ENCODE data around the gene PRDM2.
"Not testable (repeated sequence)": the region's sequence is repeated elsewhere in the genome, so short reads cannot be mapped to it uniquely, and the experiment has no call there.

PRDM2 gene

GRCh38 chr1:13699510-13699909 lies 478 bp upstream of the PRDM2 start:
- no peak for DNase-seq (ENCODE audit: low read depth)

GRCh38 chr1:13700521-13701270 lies 708 bp downstream of the PRDM2 start:
- no peak for DNase-seq (ENCODE audit: low read depth)

DNA sequence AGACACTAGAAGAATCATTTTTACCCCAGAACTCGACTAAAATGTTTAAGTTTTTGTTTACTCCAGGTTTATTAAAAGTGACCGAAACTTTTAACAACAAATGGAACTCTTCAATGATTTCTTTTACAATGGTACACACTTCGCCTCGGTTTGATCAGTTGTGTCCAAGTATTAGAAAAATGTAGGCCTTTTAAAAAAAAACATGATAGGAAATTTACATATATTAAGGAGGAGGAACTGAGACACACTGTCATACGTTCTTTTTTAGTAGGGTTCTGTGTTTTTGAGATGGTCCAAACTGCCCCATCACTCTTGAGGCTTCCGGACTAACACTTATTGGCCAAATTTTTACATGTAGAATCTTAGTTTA lies 1.3 kb downstream of the PRDM2 start:
- no peak for DNase-seq (ENCODE audit: low read depth)

GRCh38 chr1:13702425-13703127 lies 2.6 kb downstream of the PRDM2 start:
- no peak for DNase-seq (ENCODE audit: low read depth)

DNA sequence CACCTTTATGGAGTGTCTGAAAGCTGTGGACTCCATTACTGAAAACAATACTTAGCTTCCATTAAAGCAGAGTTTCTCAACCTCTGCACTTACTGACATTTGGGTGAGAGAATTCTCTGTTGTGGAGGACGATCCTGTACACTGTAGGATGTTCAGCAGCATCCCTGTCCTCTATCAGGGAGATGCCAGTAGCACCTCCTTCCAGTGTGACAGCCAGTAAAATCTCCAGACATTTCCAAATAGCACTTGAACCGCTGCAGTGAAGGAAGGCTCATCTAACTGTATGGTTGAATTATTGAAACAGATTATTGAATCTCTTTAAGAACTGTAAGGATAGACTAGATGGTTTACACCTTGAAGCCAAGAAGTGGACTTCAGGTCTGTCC lies 3.1 kb downstream of the PRDM2 start:
- DNase-seq (ENCODE audit: low read depth) = no peak

DNA sequence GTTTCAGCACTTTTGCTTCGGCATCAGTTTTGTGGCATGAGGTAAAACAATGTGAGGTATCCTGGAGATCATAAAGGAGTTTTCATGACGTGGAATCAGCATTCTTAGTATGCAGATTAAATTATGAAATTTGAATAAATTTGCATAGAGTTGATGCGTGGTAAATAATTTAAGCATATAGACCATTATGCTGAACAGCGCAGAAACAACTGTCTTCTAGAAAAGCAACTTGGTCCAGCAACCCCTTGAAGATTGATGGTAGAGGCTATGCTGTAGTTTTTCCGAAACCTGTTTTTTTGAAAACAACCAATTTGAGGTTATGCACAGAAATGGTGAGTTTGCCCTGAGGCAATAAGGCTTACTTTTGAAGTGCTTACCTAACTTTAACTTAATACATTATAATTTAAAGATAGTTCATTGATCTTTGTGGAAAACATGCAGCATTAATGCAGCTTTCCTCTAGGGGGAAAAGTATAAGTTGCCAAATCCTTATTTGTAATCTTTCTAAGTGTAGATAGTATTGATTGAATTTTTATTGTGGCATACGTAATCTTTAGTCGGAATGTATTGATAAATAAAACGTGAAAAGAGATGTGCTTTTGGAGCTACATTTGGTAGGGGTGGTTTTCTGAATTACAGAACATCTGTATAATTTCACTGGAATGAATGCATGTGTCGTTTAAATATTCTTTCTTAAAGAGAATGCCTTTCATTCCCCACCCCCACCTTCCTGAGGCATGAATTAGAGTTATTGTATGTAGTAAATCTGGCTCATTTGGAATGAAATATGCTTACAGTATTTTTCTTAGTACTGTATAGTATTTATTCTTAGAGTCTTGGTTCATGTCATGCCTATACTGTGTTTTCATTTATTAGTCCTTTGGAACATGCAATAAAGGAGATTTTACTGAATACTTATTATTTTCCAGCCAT lies 3.8 kb downstream of the PRDM2 start:
- DNase-seq (ENCODE audit: low read depth) = no peak

DNA sequence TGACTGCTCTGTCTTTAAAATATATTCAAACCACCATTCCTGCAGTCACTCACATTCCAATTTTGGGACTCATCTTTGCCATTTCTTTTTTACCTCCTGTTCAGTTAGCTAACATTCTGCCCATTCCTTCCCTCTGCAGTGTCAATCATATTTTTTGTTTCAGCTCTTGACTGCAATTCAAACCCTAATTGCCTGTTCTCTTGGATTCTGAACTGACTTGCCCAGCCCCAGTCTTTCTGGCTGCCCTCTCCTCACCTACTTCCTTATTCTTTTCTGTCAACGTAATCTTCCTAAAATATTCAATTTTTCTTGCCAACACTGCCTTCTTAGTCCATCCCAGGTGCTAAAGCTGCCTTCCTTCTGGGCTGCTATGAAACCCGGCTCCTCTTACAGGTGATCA lies 6.1 kb downstream of the PRDM2 start:
- no peak for DNase-seq (ENCODE audit: low read depth)

DNA sequence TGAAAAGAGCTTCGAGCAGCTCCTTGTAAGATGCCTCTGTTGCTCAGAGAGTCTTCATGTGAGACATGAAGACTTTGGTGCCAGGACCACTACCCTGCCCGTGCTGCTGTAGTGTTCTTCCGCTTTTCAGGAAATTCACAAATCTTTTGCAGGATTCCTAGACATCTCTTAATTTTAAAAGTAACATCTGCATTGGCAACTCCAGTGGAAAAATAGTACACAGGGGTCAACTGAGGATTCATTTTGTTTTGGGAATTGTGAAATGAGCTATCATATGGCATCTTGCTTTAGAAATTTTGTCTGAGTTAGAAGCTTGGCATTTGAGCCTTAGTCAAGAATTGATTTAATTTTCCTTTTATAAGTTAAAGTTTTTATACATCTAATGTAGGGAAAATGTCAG lies 7.2 kb downstream of the PRDM2 start:
- no peak for DNase-seq (ENCODE audit: low read depth)

DNA sequence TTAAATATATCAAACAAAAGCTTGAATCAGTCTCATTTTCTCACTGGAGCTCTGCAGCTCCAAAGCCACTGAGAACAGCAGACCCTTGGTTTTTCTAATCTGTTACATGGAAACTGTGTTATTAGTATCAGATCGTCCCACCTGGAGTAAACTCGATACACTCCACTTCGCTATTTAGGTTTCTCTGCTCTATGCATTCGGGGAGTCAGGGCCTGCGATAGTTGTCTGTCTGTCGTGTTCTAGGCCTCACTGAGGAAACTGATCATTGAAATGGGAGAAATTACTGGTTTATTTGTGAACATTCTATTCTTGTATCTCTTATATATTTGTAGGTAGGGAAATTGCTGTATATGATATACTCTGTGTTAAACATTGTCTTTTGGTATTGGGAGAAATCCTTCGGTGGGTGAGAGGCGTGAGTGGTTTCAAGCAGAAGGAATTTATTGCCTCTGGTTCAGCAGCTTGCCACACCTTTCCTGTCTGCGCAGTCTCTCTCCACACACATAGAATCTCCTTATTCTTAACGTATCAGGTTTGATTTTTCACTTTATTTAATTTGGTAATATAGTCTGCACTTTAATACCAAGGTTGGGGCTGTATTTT lies 8.5 kb downstream of the PRDM2 start:
- DNase-seq (ENCODE audit: low read depth) = no peak

- no peak for DNase-seq (ENCODE audit: low read depth)
These were observed 10.1 kb downstream of the PRDM2 start for GRCh38 chr1:13710086-13710485.

- DNase-seq (ENCODE audit: low read depth) = no peak
These were observed 14.9 kb downstream of the PRDM2 start for GRCh38 chr1:13714851-13715250.

DNA sequence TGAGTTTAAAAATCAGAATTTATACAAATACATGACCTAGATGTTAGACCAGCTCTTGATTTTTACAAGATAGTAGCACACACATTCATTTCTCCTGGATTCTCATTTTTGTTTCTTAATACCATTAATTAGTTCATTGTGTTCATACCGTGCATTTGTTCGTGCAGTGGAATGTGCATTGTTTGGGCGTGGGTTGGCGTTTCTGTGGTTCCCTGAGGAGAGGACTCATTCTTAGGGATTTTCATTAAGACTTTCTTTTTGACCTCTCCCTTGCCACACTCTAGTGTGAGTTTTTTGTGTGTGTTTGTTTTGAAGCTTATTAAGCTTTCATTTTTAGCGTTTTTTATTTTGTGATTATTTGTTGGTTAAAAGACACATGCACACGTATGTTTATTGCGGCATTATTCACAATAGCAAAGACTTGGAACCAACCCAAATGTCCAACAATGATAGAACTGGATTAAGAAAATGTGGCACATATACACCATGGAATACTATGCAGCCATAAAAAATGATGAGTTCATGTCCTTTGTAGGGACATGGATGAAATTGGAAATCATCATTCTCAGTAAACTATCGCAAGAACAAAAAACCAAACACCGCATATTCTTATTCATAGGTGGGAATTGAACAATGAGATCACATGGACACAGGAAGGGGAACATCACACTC lies 15.8 kb downstream of the PRDM2 start:
- not testable (repeated sequence) for DNase-seq (ENCODE audit: low read depth)

DNA sequence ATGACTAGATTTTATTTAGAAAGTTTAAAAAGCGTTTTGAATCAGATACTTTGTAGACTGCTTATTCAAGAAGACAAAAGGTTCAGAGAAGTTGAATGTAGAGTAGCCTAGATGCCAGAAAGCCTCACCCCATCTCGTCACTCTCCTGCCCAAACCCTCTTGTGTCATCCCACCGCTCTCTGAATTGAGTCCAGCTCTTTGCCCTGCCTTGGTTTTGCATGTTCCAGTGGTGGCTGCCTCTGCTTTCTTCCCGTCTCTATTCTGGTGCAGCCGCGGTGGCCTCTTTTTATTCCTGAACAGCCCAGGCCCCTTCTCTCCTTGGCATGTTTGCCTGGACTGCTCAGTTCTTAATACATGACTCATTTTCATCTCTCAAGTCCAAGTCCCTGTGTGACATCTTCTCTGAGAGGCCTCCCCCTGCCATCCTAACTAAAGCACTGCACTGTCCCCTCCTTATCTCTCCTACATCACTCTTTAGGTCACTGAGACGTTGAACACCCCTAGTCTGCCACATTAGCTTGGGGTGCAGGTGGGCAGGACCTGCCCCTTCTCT lies 22.9 kb downstream of the PRDM2 start:
- no peak for DNase-seq (ENCODE audit: low read depth)

GRCh38 chr1:13723810-13724209 lies 23.8 kb downstream of the PRDM2 start:
- DNase-seq (ENCODE audit: low read depth) = no peak

- no peak for DNase-seq (ENCODE audit: low read depth)
These were observed 25.8 kb downstream of the PRDM2 start for GRCh38 chr1:13725714-13726175.

DNA sequence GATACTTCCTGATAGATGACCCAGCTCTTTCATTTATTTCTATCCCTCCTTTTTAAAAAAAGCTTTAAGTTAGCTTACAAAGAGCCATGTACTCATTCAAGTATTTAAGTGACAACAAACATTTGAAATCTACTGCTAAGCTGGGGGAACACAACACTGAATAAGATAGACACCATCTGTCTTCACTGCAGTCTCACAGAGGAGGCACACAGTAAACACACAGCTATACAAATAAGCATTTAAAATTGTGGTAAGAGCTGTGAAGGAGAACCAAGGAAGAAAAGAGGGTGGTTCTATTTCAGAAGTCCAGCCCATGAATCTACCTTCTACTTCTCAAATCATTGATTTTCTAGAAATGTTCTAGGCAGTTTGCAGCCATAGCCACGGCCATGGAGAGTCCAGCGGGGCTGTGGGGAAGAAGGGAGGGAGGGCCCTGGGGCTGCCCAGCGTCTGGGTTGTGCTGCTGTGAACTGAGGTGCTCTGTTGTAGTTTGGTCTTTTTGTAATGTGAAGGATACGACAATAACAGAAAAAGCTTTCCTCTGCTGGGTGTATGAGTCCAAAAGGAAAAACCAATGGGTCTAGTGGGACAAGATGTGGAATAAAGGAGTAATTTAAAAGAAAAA lies 28.2 kb downstream of the PRDM2 start:
- no peak for DNase-seq (ENCODE audit: low read depth)

DNA sequence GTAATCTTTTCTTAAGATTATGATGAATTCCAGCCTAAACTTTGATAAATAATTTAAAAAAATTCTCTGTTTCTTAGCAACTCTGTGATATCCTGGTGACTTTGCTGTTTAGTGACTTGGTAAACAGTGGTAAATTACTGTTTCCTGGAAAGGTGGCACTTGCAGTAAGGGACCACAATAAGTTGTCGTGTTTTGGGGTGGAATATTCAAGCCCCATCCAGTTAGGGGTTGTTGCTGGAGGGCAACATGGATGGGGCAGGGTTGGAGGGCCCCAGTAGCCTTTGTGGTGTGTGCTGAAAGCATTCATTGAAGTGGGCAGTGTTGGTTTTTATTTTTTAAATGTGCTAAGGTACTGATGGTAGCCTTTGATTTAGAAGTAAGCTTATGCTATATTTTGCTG lies 30.3 kb downstream of the PRDM2 start:
- DNase-seq (ENCODE audit: low read depth) = no peak

DNA sequence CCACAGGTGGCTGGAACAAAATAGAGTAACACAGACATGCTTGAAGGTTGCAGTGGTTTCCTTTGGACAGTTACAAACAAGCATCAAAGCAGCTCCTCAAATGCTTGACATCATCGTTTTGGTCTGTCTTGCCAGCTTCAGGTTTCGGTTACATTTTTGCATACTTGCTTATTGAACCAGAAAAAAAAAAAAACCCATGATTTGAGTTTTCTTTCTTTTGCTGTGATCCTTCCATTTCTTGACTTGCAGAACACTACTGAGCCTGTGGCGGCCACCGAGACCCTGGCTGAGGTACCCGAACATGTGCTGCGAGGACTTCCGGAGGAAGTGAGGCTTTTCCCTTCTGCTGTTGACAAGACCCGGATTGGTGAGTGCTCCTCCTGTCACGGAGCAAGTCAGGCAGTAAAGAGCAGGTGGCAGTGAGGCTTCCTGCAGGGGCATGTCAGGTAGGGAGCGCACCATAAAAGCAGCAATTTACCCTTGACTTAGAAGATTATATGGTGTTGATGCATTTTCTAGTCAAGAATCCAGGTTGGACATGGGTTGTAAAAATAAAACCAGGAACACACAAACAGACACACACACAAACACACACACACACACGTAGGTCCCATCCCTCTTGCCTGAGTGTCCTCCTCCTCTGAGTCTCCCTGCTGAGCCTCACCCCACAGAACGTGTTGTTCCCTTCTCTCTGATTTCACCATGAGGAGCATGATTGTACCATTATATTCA lies 30.9 kb downstream of the PRDM2 start:
- no peak for DNase-seq (ENCODE audit: low read depth)

GRCh38 chr1:13731897-13732296 lies 31.9 kb downstream of the PRDM2 start:
- DNase-seq (ENCODE audit: low read depth) = no peak
